Activated naive CD8-positive, alpha-beta T cell (primary cell): Measurements from ENCODE around the gene ABITRAM.
"Not testable (repeated sequence)": the region's sequence is repeated elsewhere in the genome, so short reads cannot be mapped to it uniquely, and the experiment has no call there.

Experiments
- H3K27ac Mint-ChIP-seq: one replicate; pipeline ENCODE4 v1.8.0; 2021; ENCODE audit warnings: mixed read lengths
- H3K27me3 Mint-ChIP-seq: one replicate; pipeline ENCODE4 v1.8.0; 2021; ENCODE audit warnings: mixed read lengths
- H3K36me3 Mint-ChIP-seq: one replicate; pipeline ENCODE4 v1.8.0; 2021; ENCODE audit warnings: mixed read lengths
- H3K4me1 Mint-ChIP-seq: one replicate; pipeline ENCODE4 v1.8.0; 2021; ENCODE audit warnings: low read depth, mixed read lengths
- H3K4me3 Mint-ChIP-seq: one replicate; pipeline ENCODE4 v1.8.0; 2021; ENCODE audit warnings: mild to moderate bottlenecking, mixed read lengths
- H3K9me3 Mint-ChIP-seq: one replicate; pipeline ENCODE4 v1.8.0; 2021; ENCODE audit warnings: low read depth, mixed read lengths

Gene ABITRAM

GRCh38 chr9:108910914-108911313 is 23.3 kb upstream of the ABITRAM start:
- Mint-ChIP-seq H3K4me1 (peaks cover 9% of the 10 kb centered on the region), H3K36me3 (peaks cover 15% of the 10 kb centered on the region), H3K4me3 (no peak overlapping the region), H3K27ac (no peak overlapping the region), H3K9me3 (no peaks in the 10 kb centered on the region), H3K27me3 (no peaks in the 10 kb centered on the region)

- peak overlapping the region; percentile 34 for H3K27ac Mint-ChIP-seq
- no peaks in the 10 kb centered on the region for H3K9me3 Mint-ChIP-seq
- H3K36me3 Mint-ChIP-seq = peaks cover 20% of the 10 kb centered on the region
- H3K4me1 Mint-ChIP-seq = peaks cover 9% of the 10 kb centered on the region
- no peaks in the 10 kb centered on the region for H3K27me3 Mint-ChIP-seq
- no peak overlapping the region for H3K4me3 Mint-ChIP-seq
Observed at GRCh38 chr9:108911820-108912219, 22.4 kb upstream of the ABITRAM start.

- no peak overlapping the region for H3K4me3 Mint-ChIP-seq
- H3K36me3 Mint-ChIP-seq = peaks cover 14% of the 10 kb centered on the region
- no peak overlapping the region for H3K27ac Mint-ChIP-seq
- H3K9me3 Mint-ChIP-seq = no peaks in the 10 kb centered on the region
- peaks cover 9% of the 10 kb centered on the region for H3K4me1 Mint-ChIP-seq
- no peaks in the 10 kb centered on the region for H3K27me3 Mint-ChIP-seq
Observed at GRCh38 chr9:108913391-108913790, 20.8 kb upstream of the ABITRAM start.

GRCh38 chr9:108919517-108919916 is 14.7 kb upstream of the ABITRAM start:
- H3K27ac Mint-ChIP-seq = no peak overlapping the region
- peaks cover 27% of the 10 kb centered on the region for H3K36me3 Mint-ChIP-seq
- H3K4me3 Mint-ChIP-seq = no peak overlapping the region
- H3K4me1 Mint-ChIP-seq = no peaks in the 10 kb centered on the region
- H3K27me3 Mint-ChIP-seq = no peaks in the 10 kb centered on the region
- H3K9me3 Mint-ChIP-seq = no peaks in the 10 kb centered on the region

GRCh38 chr9:108920401-108920800 is 13.8 kb upstream of the ABITRAM start:
- H3K4me3 Mint-ChIP-seq, H3K9me3 Mint-ChIP-seq, H3K4me1 Mint-ChIP-seq, H3K27ac Mint-ChIP-seq, H3K27me3 Mint-ChIP-seq: not testable (repeated sequence)
- H3K36me3 Mint-ChIP-seq = peaks cover 28% of the 10 kb centered on the region

- H3K4me1 Mint-ChIP-seq = no peaks in the 10 kb centered on the region
- no peak overlapping the region for H3K4me3 Mint-ChIP-seq
- H3K27me3 Mint-ChIP-seq = no peaks in the 10 kb centered on the region
- no peaks in the 10 kb centered on the region for H3K9me3 Mint-ChIP-seq
- no peak overlapping the region for H3K27ac Mint-ChIP-seq
- peaks cover 26% of the 10 kb centered on the region for H3K36me3 Mint-ChIP-seq
Observed at GRCh38 chr9:108921200-108921599, 13.0 kb upstream of the ABITRAM start.

- no peaks in the 10 kb centered on the region for H3K27me3 Mint-ChIP-seq
- H3K9me3 Mint-ChIP-seq = no peaks in the 10 kb centered on the region
- peaks cover 29% of the 10 kb centered on the region for H3K36me3 Mint-ChIP-seq
- no peak overlapping the region for H3K4me3 Mint-ChIP-seq
- H3K27ac Mint-ChIP-seq = no peak overlapping the region
- no peaks in the 10 kb centered on the region for H3K4me1 Mint-ChIP-seq
Observed at GRCh38 chr9:108924466-108924865, 9.7 kb upstream of the ABITRAM start.

- Mint-ChIP-seq H3K4me1 (peaks cover 23% of the 10 kb centered on the region), H3K36me3 (peaks cover 20% of the 10 kb centered on the region), H3K27ac (no peak overlapping the region), H3K4me3 (no peak overlapping the region), H3K27me3 (no peaks in the 10 kb centered on the region), H3K9me3 (no peaks in the 10 kb centered on the region)
Observed at GRCh38 chr9:108928386-108928785, 5.8 kb upstream of the ABITRAM start.

- H3K4me1 Mint-ChIP-seq = peaks cover 35% of the 10 kb centered on the region
- peaks cover 7% of the 10 kb centered on the region for H3K36me3 Mint-ChIP-seq
- H3K27ac Mint-ChIP-seq = peak overlapping the region; percentile 95
- H3K27me3 Mint-ChIP-seq = no peaks in the 10 kb centered on the region
- H3K4me3 Mint-ChIP-seq = peak overlapping the region; percentile 96
- H3K9me3 Mint-ChIP-seq = no peaks in the 10 kb centered on the region
Observed at GRCh38 chr9:108933231-108933717, 926 bp upstream of the ABITRAM start.

GRCh38 chr9:108933718-108934322 is 380 bp upstream of the ABITRAM start, which contains the start of gene ELP1:
ELP1 (minus strand) TSS chr9:108934124; CDS start chr9:108931146, 2,978 bp downstream.
- no peaks in the 10 kb centered on the region for H3K27me3 Mint-ChIP-seq
- peaks cover 5% of the 10 kb centered on the region for H3K36me3 Mint-ChIP-seq
- peak within 1 kb of the TSS; percentile 96 for H3K27ac Mint-ChIP-seq
- H3K4me1 Mint-ChIP-seq = peaks cover 35% of the 10 kb centered on the region
- H3K4me3 Mint-ChIP-seq = peak within 1 kb of the TSS; percentile 96
- no peaks in the 10 kb centered on the region for H3K9me3 Mint-ChIP-seq

GRCh38 chr9:108937561-108938305 is 3.5 kb downstream of the ABITRAM start:
- no peak overlapping the region for H3K4me3 Mint-ChIP-seq

GRCh38 chr9:108939975-108940374 is 5.8 kb downstream of the ABITRAM start:
- Mint-ChIP-seq H3K9me3 (no peaks in the 10 kb centered on the region), H3K4me1 (peaks cover 5% of the 10 kb centered on the region), H3K27me3 (no peaks in the 10 kb centered on the region), H3K36me3 (peaks cover 7% of the 10 kb centered on the region), H3K27ac (no peak overlapping the region), H3K4me3 (no peak overlapping the region)

More at GRCh38 chr9:108937561-108938305, 3.5 kb downstream of the ABITRAM start:
- Mint-ChIP-seq H3K4me1 (peaks cover 18% of the 10 kb centered on the region), H3K36me3 (peaks cover 7% of the 10 kb centered on the region), H3K27me3 (no peaks in the 10 kb centered on the region), H3K9me3 (no peaks in the 10 kb centered on the region), H3K27ac (no peak overlapping the region)

GRCh38 chr9:108950168-108950567 is 16.0 kb downstream of the ABITRAM start:
- Mint-ChIP-seq H3K36me3 (peaks cover 8% of the 10 kb centered on the region), H3K9me3 (no peaks in the 10 kb centered on the region), H3K27me3 (no peaks in the 10 kb centered on the region), H3K4me3 (no peak overlapping the region), H3K27ac (no peak overlapping the region), H3K4me1 (no peaks in the 10 kb centered on the region)

GRCh38 chr9:108951578-108951977 is 17.4 kb downstream of the ABITRAM start:
- Mint-ChIP-seq H3K4me3 (no peak overlapping the region), H3K27ac (no peak overlapping the region), H3K36me3 (peaks cover 3% of the 10 kb centered on the region), H3K27me3 (no peaks in the 10 kb centered on the region), H3K9me3 (no peaks in the 10 kb centered on the region), H3K4me1 (no peaks in the 10 kb centered on the region)

- H3K27me3 Mint-ChIP-seq = peaks cover 2% of the 10 kb centered on the region
- H3K36me3 Mint-ChIP-seq = peaks cover 2% of the 10 kb centered on the region
- H3K4me1 Mint-ChIP-seq = no peaks in the 10 kb centered on the region
- H3K4me3 Mint-ChIP-seq = no peak overlapping the region
- H3K27ac Mint-ChIP-seq = no peak overlapping the region
- H3K9me3 Mint-ChIP-seq = no peaks in the 10 kb centered on the region
Observed at GRCh38 chr9:108953983-108954574, 19.9 kb downstream of the ABITRAM start.
